Activated CD4-positive, alpha-beta T cell treated with anti-CD3 and anti-CD28 coated beads, Interleukin-2, amount 50 U/mL, for 16 hours (primary cell): ENCODE measurements around the gene SLF1.

Experiments
- DNase-seq: peaks from one replicate; pipeline ENCODE4 v3.0.0-alpha.2; 2020

SLF1 gene

GRCh38 chr5:94667937-94668336, 49.5 kb downstream of the SLF1 start:
- no peak for DNase-seq

- DNase-seq, result no peak
These were observed 52.3 kb downstream of the SLF1 start for GRCh38 chr5:94670726-94671125.

- no peak for DNase-seq
These were observed 54.3 kb downstream of the SLF1 start for GRCh38 chr5:94672746-94673145.

DNA sequence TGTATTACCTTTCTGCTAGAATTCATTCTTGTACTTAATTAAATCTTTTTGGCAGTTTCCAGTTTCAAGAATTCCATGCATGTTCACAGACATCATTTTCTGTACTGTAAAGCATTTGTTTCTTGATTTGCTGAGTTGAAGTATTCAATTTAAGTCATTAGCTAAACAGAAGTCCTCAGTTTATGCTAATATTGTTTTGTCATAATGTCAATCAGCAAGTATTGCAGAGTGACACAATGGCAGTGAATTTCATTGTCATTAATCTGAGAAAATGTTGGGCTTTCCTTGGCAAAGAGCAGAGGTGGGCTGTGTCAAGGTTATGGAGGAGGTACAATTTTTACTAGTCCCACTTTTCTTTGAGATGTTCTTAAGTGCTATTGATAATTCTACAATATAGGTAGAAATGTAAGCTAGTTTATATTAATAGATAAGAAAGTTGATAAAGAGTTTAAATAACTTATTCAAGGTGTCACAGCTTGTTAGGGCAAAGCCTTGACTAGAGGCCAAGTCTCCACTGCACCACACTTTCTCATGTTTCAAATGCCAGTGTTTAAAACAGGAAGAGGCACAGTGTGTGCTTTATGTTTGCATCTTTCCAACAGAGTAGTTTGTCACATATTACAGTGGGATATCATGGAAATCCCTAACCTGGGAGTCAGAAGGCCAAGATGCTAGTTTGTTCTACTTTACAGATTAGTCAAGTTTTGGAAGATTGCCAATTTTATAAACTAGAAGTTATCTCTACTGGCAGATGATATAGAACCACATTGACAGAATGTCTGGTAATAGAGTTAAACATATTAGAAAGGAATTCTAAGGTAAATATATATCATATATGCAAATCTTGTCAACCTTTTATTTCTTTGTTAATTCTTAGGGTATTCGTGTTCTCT, 56.3 kb downstream of the SLF1 start:
- no peak for DNase-seq

- DNase-seq, result no peak
These were observed 57.6 kb downstream of the SLF1 start for GRCh38 chr5:94675965-94676618.

- no peak for DNase-seq
These were observed 64.5 kb downstream of the SLF1 start for GRCh38 chr5:94682814-94683520.

- no peak for DNase-seq
These were observed 71.4 kb downstream of the SLF1 start for GRCh38 chr5:94689908-94690307.

DNA sequence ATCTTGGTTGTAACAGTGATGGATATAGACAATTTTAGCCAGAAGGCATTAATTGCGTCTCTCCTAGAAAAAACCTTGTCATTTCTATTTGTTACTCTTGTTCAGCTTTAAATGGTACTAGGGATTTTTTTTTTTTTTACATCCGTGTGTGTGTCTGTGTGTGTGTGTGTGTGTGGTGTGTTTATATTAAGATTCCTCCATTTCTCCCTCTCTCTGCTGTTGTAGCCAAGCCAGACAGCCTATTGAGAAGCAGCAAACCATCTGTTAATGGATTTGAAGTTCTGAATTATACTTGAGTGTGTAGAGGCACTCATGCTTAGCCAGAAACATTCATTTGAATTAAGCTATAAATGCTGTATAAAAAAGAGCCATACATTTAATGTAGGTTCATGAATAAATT, 72.3 kb downstream of the SLF1 start:
- DNase-seq, result no peak

DNA sequence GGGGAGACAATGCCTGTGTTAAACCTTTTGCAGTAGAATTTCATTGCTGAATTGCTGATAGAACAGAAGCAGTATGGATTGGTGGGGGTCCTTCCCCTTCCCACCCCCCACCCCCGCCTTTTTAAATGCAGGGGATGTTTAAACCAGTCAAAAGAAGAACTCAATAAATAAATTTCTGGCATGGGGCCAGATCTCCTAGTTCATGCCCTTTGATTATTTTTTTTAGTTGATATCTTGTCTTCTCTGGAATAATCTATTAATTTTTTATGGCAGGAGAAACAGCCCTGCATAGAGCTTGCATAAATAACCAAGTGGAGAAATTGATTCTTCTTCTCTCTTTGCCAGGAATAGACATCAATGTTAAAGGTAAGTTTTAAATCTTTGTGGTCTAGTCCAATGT, 72.8 kb downstream of the SLF1 start:
- DNase-seq, result no peak

GRCh38 chr5:94691949-94692348, 73.5 kb downstream of the SLF1 start:
- no peak for DNase-seq

DNA sequence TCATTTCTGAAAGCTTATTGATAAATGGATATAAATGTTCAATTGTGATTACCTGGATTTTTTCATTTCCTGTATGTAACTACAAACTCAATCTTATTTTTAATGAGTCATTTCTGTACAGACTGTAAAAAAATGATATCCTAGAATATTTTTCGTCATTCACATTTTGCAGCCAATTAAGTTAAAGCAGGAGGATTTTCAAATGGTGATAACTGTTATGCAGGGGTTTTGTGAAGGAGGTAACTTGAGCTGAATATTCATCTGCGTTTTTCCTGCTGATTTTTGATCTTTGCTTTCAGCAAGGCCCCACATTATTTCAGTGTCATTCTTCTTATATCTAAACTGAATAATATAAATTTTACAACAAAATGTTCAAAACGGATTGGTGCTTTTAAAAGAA, 74.1 kb downstream of the SLF1 start:
- no peak for DNase-seq

- DNase-seq, result peak; percentile 63
These were observed 74.8 kb downstream of the SLF1 start for GRCh38 chr5:94693043-94693822.

DNA sequence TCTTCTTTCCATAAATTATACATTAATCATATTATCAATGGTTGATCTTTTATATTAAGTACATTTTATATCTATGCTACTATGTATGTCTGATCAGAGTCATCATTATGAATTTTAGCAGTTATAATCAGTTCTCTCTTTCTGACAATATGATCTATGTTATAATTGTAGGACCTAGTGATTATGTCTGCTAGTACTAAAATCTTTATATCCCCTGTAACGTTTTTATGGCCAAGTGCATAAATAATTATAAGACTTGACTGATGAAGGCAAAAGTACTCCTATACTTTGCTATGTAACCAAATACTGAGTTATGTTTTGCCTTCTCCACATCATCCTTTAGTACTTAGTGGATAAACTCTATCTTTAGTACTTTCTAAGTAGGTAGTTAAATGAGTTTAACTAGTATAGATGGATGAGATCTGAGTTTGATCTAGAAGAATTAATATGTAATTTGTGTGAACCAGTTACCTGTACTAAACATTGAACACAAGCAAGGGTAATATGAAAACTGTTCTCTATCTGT, 75.4 kb downstream of the SLF1 start:
- no peak for DNase-seq

GRCh38 chr5:94694671-94695070, 76.2 kb downstream of the SLF1 start:
- DNase-seq, result no peak

- DNase-seq, result no peak
These were observed 79.7 kb downstream of the SLF1 start for GRCh38 chr5:94698197-94698596.

DNA sequence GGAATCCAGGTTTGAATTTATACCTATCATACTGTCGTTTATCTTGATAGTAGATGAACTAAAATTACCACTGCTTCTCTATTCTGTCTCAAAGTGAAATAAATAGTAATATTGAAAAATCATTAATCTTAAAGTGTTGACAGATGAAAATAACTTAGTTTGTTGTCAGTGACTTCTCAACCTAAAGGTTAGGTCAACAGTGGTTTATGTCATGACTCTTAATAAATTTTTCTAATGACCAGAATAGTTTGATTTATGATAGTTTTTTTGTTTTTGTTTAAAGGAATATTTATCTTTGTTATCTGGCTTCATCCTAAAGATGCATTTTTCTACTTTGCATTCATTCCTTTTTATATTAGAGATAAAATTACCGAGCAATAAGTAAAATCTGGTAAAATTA, 81.1 kb downstream of the SLF1 start:
- DNase-seq, result no peak

DNA sequence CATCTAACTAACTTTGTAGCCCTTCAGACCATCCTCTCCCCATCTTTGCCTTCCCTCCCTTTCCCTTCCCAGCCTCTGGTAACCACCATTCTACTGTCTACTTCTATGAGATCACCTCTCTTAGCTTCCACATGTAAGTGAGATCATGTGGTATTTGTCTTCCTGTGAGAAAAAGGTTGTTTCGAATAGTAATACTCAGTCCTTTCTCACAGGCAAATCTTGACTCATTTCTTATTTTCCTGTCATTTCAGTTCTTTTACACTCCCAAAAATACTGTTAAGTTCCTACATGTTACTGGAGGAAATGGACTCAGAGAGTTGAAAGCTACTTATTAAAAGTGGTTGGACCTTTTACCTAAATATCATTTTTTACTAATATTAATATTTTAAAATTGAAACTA, 82.1 kb downstream of the SLF1 start:
- DNase-seq, result peak; percentile 79

- peak; percentile 14 for DNase-seq
These were observed 84.3 kb downstream of the SLF1 start for GRCh38 chr5:94702729-94703128.

DNA sequence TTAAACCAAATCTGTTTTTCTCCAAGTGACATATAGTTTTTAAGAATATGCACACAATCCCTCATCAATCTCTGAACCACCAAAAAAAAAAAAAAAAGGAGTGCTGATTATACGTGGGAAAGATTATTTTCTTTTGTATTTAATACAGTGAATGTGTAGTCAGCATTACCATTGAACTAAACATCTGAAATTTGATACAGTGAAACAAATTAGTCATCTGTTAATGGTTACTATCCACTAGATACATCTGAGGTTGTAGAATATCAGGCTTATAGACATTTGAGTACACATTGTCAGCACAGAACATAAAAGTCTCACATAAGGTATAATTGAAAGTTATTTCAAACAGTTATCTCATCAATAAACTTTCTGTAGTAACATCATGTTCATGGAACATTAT, 87.0 kb downstream of the SLF1 start:
- DNase-seq, result no peak

DNA sequence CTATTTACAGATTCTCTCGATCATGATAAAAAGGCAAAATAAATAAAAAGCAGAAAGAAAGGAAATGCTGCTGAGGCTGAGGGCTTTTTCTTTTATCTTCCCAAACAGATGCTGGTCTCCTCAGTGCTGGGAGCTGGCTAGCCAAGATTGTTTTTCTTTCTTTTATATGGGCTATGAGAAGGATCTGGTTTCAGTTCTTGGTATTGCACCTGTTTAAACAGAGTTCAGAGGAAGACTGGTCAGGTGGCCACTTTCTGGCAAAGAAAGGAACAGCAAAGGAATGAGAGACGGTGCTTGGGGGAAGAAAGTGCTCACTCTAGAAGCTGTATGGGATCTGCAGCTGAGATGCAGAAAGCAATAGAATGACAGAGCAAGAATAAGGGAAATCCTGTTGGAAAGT, 88.9 kb downstream of the SLF1 start:
- no peak for DNase-seq

- DNase-seq, result no peak
These were observed 90.8 kb downstream of the SLF1 start for GRCh38 chr5:94709277-94709676.

- no peak for DNase-seq
These were observed 93.3 kb downstream of the SLF1 start for GRCh38 chr5:94711785-94712184.

DNA sequence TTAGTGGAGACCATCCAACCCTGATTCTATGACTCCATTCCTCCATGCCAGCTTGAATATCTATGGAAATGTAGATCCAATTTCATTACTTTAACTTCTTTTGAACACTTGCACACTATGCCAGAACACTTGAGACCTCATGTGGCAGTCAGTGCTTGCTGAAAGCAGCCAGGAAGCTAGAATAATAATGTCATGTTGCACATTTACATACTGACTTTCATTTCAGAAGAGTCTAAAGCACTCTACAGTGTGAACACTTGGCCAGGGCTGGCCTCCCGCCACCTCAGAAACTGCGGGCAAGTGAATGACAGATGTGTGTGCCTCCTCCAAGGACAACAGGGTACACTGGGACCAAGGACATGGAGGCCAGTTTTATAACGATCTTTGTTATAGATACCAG, 97.3 kb downstream of the SLF1 start:
- no peak for DNase-seq
